ENCODE data around the gene LYPLAL1. TPM values are rescaled to one million over a fixed set of nuclear protein-coding genes. Genes with fewer than 3 reads are reported as not detected.
"Not testable (repeated sequence)": the region's sequence is repeated elsewhere in the genome, so short reads cannot be mapped to it uniquely, and the experiment has no call there.

The LYPLAL1 gene
- total RNA-seq, 1 donor from 2014 or later = 14.6 TPM

DNA sequence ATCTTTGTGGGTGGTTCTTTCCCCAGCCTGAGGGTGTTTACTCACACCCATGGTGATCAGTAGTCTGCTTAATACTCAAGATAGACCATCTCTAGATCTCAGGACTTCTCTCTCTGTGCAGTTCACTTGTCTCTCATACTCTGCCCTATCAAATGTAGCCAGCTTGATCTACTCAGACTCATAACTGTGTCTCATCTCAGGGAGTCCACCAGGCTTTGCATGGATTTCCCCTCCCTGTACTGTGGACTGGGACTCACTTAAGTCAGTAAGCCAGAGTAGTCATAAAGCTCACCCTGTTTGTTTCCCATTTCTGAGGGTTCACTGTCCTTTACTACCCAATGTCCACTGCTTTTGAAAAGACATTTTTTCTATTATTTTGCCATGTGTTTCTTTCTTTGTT, 41.8 kb downstream of the LYPLAL1 start:
- no peak for DNase-seq (ENCODE audit: low read depth, low spot score)

GRCh38 chr1:219220945-219221344, 47.3 kb downstream of the LYPLAL1 start:
- DNase-seq (ENCODE audit: low read depth, low spot score) = no peak

DNA sequence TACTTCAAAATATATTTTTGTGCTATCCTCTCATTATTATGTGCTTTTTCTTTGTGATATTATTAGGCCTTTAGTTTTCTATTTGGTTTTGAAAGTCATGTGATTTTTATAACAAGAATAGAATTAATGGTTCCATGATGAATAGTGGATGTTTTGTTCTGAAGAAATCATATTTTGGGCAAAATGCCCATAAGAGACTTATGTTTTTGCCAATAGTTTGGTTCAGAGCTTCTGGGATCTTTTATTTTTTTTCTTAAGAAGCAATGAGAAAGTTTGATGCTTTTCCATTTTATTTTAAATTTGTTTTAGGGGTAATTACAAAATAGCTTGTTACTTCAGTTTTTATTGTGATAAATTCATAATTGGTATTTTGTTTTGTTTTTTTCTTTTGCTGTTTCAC, 49.8 kb downstream of the LYPLAL1 start:
- DNase-seq (ENCODE audit: low read depth, low spot score) = no peak

DNA sequence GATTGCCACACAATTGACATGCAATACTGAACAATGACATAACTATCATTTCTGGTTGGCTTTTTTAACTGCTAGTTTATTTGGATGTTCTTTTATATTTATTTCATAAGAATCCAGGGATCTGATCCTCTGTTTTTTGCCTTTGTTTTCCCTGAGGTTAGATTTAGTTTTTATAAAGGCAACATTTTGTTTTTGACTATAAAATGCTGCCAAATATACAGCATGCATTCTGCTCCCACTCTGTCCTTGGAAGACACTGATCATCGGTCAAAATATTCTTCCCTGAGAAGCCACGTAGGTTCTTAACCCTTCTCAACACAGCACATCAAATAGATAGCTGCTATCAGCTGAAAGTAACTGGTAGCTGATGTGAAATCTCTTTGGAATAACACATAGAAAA, 52.5 kb downstream of the LYPLAL1 start:
- DNase-seq (ENCODE audit: low read depth, low spot score) = no peak

DNA sequence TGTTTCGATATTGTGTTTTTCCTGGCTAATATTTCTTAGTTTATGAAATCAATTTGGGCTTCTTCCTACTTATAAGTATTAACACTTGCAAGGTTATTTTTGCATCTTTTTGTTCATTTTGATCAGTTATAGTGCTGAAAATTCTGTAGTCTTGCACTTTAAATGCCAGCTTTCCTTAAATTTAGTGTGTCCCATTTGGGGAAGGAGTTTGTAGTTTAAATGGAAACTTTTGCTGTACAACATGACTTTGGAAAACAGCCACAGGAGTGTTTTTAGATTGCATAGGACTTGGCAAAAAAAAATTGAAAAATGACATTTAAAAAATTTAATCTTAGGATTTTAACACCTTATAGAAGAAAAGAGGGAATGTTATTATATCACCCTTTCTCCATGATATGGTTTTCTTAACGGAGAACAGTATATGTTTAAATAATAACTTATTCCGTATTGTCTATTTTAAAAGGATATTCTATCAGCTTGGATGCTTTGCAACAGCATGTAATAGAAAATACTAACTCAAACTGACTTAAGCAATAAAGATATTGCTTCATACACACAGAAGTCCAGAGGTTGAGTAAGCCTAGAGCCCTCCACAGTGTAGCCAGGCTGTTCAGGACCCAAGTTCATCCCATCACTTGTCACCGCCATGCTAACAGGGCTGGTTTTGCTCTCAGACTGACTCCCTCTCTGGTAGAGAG, 53.8 kb downstream of the LYPLAL1 start:
- DNase-seq (ENCODE audit: low read depth, low spot score) = no peak

DNA sequence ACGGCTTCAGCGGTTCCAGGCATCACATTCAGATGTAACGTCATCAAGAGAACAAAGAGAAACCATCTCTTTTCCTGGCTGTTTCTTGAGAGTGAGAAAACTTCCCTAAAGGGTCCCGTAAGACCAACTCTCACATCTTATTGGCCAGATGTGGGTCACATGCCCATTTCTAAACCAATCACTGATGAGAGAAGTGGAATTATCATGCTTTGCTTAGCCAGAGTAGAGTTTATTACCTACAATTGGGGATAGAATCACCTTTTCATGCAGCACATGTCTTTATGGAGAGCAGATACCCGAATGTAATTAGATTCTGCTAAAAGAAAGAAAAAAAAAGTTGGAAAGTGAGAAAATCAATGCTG, 54.4 kb downstream of the LYPLAL1 start:
- DNase-seq (ENCODE audit: low read depth, low spot score) = no peak

DNA sequence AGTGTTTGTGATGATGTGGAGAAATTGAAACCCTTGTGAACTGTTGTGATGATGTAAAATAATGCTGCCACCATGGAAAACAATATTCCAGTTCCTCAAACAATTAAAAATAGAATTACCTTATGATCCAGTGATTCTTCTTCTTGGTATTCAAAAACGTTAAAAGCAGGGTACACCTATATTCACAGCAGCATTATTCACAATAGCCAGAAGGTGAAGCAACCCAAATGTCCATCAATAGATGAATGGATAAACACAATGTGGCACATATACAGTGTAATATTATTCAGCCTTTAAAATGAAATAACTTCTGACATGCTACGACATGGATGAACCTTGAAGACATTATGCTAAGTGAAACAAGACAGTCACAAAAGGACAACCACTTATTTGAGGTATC, 59.2 kb downstream of the LYPLAL1 start:
- DNase-seq (ENCODE audit: low read depth, low spot score) = no peak

DNA sequence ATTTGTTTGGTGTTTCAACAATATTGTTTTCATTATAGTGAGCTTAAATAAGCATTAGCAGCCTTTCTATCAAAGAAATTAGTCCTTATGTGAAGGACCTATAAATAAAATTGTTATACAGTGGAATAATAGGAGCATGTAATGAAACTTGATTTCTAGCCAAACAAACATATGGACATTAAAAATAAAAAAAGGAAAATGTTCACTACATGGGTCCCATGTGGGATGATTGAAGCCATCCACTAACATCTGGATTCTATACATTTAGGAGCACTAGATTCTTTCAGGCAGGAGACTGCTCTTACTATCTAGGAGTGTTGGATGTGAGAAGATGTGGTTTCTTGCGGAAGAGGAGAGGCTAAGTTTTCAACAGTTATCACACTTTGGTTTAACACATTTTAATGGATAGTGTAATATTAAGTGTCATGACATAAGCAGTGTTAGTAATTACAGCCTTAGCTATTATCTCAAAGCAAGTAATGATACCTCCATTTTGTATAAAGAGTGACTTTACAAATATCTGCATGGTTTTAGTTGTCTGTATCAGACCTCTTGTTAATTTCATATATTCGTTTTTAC, 62.3 kb downstream of the LYPLAL1 start:
- DNase-seq (ENCODE audit: low read depth, low spot score) = no peak

DNA sequence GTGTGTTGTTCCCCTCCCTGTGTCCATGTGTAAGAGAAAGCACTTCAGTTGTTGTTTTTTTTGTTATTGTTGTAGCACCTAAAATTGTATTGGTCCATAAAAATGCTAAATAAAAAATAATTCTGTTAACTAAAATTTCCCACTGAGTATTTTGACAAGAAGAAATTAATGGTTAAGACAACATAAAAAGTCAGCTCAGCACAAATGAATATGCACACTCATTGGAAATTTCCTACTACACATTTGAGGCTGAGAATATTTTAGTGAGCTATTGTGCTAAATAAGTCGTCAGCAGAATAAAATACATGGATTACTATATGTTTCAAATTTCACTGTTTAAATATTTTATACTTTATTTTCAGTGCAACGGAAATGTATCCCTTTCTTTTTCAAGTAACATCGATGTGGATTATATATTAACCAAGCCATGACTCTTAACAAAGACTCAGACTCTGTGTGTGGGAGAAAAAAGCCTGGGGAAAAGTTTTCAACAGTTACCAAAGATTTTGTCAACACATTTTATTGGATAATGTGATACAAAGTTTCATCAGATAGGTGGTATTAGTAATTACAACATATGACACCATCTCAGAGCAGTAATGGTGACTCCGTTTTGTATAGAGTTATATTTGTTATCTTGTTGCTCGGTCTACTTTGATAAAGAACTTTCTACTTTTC, 63.4 kb downstream of the LYPLAL1 start:
- DNase-seq (ENCODE audit: low read depth, low spot score) = no peak

GRCh38 chr1:219239518-219239917, 65.8 kb downstream of the LYPLAL1 start:
- no peak for DNase-seq (ENCODE audit: low read depth, low spot score)

DNA sequence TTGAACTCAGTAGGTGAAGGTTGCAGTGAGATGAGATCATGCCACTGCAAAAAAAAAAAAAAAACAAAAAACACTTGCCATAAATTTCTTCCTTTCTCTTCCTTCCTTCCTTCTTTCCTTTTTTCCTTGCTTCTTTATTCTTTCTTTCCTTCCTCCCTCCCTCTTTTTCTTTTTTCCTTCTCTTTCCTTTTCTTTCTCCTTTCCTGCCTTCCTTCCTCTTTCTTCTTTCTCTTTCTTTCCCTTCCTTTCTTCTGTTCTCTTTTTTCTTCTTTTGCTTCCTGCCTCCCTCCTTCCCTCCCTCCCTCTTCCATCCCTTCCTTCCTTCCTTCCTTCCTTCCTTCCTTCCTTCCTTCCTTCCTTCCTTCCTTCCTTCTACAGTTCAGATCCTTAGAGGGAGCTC, 71.2 kb downstream of the LYPLAL1 start:
- no peak for DNase-seq (ENCODE audit: low read depth, low spot score)

- DNase-seq (ENCODE audit: low read depth, low spot score) = no peak
Measured at GRCh38 chr1:219247441-219247840, 73.8 kb downstream of the LYPLAL1 start.

- not testable (repeated sequence) for DNase-seq (ENCODE audit: low read depth, low spot score)
Measured at GRCh38 chr1:219250468-219250867, 76.8 kb downstream of the LYPLAL1 start.

GRCh38 chr1:219257751-219258150, 84.1 kb downstream of the LYPLAL1 start:
- DNase-seq (ENCODE audit: low read depth, low spot score) = no peak

DNA sequence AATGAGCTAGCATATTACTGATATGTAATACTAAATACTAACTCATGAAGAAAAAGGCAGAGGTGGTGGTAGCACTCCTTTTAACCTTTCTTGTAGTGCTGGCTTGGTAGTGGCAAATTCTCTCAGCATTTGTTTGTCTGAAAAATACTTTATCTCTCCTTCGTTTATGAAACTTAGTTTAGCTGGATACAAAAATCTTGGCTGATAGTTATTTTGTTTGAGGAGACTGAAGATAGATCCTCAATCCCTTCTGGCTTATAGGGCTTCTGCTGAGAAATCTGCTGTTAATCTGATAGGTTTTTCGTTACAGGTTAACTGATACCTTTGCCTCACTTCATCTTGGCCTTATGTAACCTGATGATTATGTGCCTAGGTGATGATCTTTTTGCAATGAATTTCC, 87.8 kb downstream of the LYPLAL1 start:
- DNase-seq (ENCODE audit: low read depth, low spot score) = no peak

All from pulmonary artery endothelial cell (primary cell).